G401 (cell line): Measurements from ENCODE around the gene MRPL36. TPM values are rescaled to one million over a fixed set of nuclear protein-coding genes. Genes with fewer than 3 reads are reported as not detected.
A peak's percentile ranks its signal among the peaks of the same experiment; 100 is the strongest.
"Not testable (repeated sequence)": the region's sequence is repeated elsewhere in the genome, so short reads cannot be mapped to it uniquely, and the experiment has no call there.

Source experiments
- DNase-seq: peaks from one replicate; pipeline ENCODE4 v3.0.0-alpha.2; 2015; ENCODE audit warnings: low spot score
- in situ Hi-C: cut with HindIII; loops from 2 replicates; pipeline ENCODE4 v1.10.0; 2016; ENCODE audit warnings: low sequenced_read_pairs, mixed read lengths
- total RNA-seq: library from RNA; depleted of rRNA; stranded (reverse); fragments of >200 nt; shearing (Covaris generic); gene quantifications from 2 replicates; pipeline ENCODE4 v1.2.3, GENCODE V29; 2014

Gene MRPL36
- total RNA-seq, 1 experiment from 2014 or later = 39.4 TPM

DNA sequence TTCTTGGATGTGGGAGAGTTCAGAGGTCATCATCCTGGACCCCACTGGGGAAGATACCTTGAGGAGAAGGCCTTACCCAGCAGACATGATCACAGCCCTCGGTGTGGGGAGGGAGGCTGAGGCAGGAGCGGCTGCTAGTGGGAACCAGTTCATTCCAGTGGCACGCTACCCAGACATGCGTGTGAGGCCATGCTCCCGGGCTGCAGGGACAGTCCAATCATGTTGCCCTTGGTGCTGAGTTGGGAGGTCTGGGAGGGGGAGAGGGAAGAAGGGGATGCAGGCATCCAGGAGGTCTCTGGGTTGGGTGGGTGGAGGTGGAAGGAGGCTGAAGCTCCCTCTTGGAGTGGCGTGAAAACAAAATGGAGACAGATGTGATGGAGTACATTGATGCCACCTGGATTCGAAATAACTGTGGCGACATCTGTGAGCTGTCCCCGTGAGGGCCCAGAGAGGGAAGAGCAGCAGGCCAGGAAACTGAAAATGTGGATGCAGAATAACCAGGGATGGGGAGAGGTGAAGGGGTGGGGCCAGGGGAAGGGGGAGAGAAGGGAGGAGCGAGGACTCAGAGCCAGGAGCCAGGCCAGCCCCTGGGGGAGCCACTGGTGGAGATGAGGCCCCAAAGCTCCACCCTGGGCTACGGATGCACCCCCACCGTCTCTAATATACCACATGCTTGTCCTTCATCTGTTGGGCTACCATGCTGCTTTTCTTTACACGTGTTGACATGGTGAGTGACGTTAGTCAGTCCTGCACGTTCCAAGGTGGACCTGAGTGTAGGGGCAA is 17.8 kb upstream of the MRPL36 start:
- no peak for DNase-seq
- in situ Hi-C loops = no loop called here

DNA sequence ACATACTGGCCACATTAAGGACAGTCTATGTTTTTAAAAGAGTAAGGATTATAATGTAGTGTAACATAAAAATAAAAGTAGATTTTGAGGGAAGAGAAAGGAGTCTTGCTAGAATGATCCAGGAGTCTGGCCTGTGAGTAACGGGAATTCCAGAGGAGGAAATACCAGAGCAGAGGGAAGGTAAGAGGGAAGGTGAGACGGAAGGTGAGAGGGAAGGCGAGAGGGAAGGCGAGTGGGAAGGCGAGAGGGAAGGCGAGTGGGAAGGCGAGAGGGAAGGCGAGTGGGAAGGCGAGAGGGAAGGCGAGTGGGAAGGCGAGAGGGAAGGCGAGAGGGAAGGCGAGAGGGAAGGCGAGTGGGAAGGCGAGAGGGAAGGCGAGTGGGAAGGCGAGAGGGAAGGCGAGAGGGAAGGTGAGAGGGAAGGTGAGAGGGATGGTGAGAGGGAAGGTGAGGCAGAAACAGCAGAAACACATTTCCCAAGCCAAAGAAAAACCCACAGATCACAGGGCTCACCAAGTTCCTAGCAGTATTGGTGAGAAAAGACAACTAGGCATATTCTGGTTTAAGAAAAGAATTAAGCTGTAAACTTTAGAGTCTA is 17.0 kb upstream of the MRPL36 start:
- in situ Hi-C loops, DNase-seq: not testable (repeated sequence)

DNA sequence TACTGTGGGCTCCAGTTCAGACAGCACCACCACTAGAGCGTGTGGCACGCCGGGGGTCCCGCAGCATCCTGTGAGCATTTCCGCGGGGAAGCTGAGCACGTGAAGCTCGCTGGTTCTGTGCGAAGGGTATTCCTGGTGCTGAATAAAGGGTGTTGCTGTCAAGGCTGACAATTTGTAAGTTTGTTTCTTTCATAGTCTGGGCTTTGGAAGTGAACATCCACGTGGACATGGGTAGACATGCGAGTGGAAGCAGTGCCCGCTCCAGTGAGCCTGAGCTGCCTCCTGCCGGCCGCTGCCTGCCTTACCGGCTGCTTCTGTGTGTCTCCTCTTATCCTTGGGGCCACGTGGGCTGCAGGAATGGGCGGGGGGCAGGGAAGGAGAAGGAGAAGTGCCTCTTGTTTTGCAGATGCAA is 16.2 kb upstream of the MRPL36 start:
- in situ Hi-C loops = no loop called here
- DNase-seq = no peak

DNA sequence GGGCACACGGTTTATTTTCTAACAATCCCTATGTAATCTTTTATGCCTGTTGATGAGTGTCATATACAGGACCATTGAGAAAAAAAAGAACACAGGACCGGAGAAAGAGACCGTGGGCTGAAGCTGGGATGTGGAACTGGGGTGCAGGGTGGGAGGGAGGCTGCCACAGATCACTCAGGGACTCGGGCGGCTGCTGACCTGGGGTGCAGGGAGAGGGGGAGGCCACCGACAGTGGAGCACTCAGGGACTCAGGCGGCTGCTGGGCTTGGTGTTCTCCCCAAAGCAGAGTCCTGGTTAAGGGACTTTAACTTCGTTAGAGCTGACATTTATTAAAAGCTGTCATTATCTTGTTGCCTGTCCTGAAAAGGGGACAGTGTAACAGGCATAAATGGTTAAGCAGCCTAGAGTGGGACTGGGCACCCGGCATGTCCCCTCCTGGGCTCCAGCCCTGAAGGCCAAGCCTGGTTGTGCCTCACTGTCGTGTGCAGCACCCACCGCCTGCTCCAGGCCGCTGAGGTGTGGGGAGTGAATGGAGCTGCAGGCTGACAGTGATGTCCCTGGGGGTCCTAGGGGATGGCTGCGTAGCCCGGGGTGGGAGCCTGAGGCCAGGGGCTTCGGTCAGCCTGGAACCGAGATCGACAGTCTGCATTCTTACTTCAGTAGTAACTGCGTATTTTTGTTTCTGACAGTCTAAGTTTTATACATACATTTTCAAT is 15.6 kb upstream of the MRPL36 start:
- DNase-seq = no peak
- in situ Hi-C loops = no loop called here

DNA sequence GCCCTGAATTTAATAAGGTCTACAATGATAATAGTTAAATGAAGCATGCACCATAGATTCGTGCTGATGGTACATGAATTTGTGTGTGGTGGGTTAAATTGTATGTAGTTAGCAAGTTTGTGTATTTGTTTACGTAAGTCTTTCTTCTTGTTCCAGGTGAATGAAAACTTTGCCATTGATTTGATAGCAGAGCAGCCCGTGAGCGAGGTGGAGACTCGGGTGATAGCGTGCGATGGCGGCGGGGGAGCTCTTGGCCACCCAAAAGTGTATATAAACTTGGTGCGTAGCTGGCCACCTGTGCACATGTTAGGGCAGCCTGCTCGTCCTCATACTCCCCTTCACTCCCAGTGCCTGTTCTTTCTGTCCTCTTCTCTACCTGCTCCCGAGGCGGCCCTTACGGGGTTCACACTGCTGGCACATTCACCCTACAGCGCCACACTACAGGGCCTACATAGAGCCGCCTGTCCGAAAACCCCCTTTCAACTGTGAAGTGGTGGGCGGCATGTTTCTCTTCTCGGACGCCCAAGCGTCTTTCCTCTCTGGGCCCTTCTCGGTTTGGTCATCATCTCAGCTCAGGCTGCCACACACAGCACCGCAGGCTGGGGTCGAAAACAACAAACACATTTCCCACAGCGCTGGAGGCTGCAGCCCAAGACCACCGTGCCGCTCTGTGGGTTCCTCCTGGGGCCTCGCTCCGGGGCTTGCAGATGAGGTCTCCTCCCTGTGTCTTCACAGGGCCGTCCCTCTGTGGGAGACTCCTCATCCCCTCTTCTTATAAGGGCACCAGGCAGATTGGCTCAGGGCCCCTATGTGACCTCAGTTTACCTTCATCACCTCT is 14.8 kb upstream of the MRPL36 start:
- in situ Hi-C loops = no loop called here

DNA sequence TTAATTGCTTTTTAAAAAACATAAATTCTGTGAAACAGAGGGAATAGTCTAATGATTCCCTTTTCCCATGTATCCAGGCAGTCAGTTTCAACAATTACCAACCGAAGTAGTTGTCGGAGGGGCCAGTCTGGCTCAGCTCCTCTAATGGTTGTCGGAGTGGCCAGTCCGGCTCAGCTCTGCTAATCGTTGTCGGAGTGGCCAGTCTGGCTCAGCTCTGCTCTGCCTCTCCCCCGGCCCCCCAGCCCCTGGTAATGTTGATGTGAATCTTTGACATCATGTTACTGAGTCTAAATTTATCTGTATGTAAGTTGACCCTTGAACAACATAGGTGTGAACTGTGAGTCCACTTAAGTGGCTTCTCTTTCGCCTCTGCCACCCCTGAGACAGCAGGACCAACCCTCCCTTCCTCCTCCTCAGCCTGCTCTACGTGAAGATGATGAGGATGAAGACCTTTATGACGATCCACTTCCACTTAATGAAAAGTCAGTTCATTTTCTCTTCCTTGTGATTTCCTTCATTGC is 11.0 kb upstream of the MRPL36 start:
- in situ Hi-C loops = no loop called here
- DNase-seq = no peak

More for the DNA sequence above, 14.8 kb upstream of the MRPL36 start:
- DNase-seq = no peak

DNA sequence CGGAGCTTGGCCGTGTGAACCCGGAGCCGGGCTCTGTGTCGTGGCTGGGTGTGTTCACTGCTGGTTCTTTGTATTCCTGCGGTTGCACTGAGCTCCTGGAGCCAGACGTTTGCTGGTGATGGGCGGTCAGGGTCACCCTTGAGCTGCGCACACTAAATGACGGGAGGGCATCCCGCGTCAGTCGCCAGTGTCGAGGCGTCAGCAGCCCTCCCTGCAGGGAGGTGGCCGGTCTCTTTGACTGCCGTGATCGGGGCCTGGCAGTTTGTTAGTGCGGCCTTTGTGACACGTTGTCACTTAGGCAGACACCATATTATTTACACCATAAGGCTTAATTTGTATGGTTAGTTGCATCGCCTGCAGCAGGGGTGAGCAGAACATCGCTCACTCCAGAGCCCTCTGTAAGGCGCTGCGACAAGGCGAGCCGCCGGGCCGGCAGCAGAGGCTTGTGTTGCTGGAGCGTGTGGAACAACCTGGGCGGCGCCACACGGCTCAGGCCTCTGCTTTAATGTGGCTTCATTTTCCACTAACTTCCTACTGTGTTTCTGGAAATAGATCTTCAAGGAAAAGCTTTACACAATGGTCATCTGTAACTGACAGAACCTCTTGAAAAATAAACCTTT is 9.9 kb upstream of the MRPL36 start:
- in situ Hi-C loops = no loop called here
- DNase-seq = no peak

DNA sequence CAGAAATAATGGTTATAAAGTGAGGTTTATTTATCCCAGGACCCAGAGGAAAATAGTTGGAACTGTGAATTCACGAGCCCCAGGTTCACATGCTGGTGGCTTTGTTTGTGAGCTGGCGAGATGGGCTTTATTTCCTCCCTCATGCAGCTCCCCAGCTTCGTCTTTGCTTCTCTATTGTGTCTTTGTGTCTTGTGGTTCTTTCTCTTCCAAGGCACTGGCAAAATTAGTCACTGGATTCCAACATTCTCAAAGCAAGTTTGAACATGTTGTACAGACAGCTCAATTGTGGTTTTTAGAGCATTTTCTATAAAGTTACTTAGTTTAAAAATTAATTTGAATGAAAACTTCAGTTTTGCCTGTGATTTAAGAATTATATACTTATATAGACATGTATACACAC is 8.8 kb upstream of the MRPL36 start:
- DNase-seq = no peak
- in situ Hi-C loops = no loop called here

DNA sequence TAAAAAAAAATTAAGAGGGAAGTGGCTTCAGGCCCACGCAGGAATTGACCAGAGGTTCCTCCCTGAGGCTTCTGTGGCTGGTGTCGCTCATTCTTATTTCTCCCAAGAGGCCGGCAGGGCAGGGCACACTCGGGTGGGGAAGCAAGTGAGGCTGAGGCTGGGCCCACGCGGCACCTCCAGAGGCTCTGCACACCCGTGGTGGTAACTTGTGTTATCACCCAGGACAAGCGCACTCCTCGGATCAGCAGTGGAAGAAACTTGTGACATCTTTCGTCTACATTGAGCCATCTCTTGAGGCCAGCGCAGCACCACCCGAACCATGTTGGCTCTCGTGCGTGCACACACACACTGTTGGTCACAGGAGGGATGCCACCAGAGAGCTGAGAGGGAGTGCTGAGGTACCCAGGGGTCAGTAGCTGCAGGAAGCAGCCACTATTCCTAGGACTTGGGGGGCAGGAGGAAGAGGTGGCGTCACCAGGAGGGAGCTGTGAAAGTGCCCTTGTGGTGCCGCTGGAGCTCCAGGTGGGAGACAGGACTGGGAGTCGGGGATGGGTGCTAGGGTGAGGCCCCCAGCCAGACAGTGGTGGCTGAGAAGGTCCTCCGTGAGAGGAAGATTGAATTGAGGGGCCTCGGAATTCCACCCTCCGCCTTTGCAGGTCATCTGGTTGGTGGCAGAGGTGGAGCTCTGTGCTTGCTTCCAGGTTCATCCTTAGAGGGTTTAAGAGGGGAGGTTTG is 8.0 kb upstream of the MRPL36 start:
- DNase-seq = no peak
- in situ Hi-C loops = no loop called here

DNA sequence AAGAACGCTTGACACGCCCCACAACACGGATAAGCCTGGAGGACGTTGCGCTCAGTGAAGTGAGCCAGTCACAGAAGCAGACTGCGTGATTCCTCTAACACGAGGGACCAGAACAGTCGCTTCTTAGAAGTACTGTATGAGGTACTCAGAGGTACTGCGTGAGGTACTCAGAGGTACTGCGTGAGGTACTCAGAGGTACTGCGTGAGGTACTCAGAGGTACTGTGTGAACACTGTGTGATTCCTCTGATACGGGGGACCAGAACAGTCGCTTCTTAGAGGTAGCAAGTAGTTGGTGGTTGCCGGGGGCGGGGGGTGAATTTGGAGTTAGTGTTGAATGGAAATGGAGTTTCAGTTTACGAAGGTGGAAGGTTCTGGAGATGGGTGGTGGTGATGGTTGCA is 7.3 kb upstream of the MRPL36 start:
- DNase-seq = no peak
- in situ Hi-C loops = no loop called here

DNA sequence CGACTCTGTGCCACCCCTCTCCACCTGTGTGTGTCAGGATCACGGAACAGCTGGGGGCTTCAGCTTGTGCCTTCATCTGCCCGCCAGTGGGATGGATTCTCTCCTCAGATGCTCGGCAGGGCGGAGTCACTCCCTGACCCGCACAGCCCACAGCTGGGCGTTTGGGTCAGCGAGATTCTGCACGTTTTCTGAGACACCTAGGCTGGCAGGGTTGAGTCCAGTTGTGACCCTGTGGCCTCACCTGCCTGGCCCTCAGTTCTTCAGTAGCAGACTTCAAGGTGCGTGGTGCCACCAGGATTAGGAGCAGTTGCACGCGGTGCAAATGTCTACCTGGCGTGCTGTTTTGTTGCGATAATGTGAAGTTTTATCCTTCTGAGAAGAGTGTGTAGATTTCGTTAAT is 6.6 kb upstream of the MRPL36 start:
- no peak for DNase-seq
- in situ Hi-C loops = no loop called here

DNA sequence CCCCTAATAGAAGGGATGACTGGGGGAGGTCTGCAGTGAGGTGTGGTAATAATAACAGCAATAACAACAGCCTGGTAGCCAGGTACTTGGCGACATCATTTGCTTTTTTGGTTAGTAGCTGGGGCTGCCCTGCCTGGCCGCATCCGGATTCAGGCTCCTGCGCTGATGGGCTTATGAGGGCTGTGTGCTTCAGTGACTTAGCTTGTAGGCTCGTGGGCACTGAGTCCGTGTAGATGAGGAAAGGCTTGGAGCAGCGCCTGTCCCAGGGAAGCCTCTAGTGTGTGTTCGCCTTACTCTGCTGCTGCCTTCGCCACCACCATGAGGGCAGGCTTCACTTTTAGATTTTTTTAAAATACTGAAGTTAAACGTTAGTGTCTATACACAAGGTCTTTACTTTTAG is 6.1 kb upstream of the MRPL36 start:
- in situ Hi-C loops = no loop called here
- no peak for DNase-seq

DNA sequence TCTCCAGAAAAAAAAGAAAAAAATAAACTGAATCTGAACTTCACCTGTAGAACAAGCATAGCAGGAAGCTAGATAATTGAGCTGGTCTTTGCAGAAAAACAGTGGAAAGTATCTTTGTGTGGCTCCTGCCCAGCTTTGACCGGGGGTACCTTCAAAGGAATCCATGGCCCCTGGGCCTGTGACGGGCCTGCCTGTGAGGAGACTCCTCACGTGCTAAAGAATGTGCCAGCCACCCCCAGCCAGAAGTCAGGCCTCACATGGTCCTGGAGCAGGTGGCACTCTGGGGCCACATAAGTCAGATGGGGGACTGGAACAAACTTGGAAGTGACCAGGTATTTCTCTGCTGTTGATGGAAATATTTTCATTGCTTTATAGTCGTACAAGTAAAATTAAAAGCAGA is 5.7 kb upstream of the MRPL36 start:
- in situ Hi-C loops = no loop called here

DNA sequence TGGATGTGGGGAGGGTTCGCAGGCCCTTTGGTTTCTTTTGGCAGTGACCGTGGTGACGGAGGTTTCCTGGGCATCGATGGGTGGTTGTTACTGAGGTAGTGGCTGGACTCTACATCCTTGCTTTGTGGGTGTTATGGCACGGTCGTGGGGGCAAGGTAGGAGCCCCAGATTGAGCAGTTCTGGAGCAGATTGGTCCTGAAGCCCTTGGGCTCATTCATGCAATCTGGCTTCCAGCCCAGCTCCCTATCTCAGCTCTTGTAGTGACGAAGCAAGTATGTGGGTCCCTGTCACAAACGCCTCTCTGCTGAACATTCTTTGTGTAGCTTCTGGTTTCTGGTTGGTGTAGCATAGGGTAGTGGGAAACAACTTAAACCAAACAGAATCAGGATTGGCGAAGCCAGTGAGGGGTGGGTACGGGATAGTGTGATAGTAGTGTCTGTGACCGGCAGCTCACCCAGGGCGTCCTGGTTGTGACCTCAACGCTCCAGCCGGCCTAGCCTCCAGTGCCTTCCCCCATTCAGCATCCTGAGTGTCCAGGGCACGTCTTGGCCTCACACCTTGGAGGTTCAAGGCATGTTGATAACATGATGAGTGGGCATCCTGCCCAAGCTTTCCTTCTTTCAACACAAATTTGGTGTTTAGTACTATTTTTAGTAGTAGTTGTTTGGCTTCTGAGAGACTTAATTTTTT is 4.5 kb upstream of the MRPL36 start:
- no peak for DNase-seq
- in situ Hi-C loops = no loop called here

More for the DNA sequence above, 5.7 kb upstream of the MRPL36 start:
- no peak for DNase-seq

DNA sequence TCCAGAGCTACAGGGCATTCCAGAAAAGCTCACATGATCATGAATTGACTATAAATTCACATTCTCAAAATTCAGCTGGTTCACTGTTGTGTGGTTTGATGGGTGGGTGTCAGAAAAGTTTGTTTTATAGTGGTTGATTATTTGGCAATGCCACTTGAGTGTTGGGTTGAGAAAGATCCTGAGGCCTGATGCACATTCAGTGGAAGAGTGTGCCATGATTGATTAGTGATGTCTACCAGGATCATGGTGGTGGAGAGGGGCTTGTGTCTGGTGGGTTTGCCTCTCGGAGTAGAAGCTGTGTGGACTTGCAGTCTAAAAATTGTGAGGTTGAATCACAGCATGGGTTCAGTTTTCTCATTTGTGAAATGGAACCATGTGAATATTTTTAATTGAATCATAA is 3.6 kb upstream of the MRPL36 start:
- in situ Hi-C loops = no loop called here
- no peak for DNase-seq

DNA sequence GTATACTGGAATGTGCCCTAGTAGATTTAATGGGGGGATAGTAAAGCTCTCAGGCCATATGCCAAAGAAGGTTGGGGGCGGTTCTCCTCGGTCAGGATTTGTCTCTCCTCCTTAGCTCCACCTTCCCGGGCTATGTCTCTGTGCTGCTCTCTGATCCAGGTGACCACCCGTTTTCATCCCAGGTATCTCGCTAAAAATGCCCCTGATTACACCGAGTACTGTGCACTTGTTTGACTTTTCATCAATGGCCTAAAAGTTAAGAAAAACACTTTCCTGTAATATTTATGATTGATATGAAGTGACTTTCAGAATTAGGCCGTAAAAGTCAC is 2.3 kb upstream of the MRPL36 start:
- in situ Hi-C loops = no loop called here
- peak; percentile 11 for DNase-seq

DNA sequence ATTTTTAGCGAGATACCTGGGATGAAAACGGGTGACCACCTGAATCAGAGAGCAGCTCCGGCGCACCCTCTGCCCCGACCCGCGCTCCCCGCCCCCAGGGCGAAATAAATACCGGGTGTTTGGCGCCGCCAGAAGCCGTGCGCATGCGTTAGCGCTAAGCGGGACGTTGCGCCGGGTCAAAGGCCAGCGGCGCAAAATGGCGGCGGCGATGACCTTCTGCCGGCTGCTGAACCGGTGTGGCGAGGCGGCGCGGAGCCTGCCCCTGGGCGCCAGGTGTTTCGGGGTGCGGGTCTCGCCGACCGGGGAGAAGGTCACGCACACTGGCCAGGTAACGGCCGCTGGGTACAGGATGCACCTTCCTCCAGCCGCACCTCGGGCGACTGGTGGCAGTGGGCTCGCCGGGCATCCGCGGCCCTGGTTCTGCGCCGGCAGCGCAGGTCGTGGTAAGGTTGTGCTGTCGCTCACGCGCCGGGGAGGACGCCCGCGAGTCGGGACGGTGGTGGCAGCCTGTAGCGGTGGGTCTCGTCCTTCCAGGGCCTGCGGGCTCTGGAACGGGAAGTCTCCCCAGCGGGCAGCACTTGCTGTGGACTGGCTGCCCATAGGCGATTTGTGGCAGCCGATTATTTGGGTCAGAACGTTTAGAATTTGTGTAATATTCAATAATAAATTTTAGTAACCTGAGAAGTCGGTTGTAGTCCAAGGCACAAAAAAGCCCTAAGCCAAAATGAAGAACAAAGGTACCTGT is 1.8 kb upstream of the MRPL36 start, which contains the start of gene NDUFS6:
Gene NDUFS6 (plus strand): TSS at position 186 of the 745 bp plus-strand sequence. CDS start 11 bp downstream, at position 197.
- DNase-seq = peak; percentile 80
- in situ Hi-C loops = no loop called here
